ENCODE data around the gene DMC1. TPM values are rescaled to one million over a fixed set of nuclear protein-coding genes. Genes with fewer than 3 reads are reported as not detected.

Gene DMC1
- total RNA-seq, 1 experiment from 2014 or later, result 0.89 TPM

Other genes with a start within 250 kb of the DMC1 start
- not detected for gene KCNJ4, start 115.0 kb downstream of the DMC1 start, total RNA-seq (2021; ENCODE audit: unreplicated experiment)
- gene KDELR3, start 102.1 kb downstream of the DMC1 start, total RNA-seq (2021; ENCODE audit: unreplicated experiment), result 33.1 TPM
- gene DDX17, start 63.9 kb downstream of the DMC1 start, total RNA-seq (2021; ENCODE audit: unreplicated experiment), result 234 TPM
- gene FAM227A, start 86.2 kb upstream of the DMC1 start, total RNA-seq (2021; ENCODE audit: unreplicated experiment), result 3.9 TPM
- 27.6 TPM for gene CBY1, start 86.5 kb upstream of the DMC1 start, total RNA-seq (2021; ENCODE audit: unreplicated experiment)
- gene TOMM22, start 111.8 kb upstream of the DMC1 start, total RNA-seq (2021; ENCODE audit: unreplicated experiment), result 136 TPM
- 67.3 TPM for gene JOSD1, start 130.8 kb upstream of the DMC1 start, total RNA-seq (2021; ENCODE audit: unreplicated experiment)
- gene GTPBP1, start 135.8 kb upstream of the DMC1 start, total RNA-seq (2021; ENCODE audit: unreplicated experiment), result 48.2 TPM
- gene SUN2, start 185.8 kb upstream of the DMC1 start, total RNA-seq (2021; ENCODE audit: unreplicated experiment), result 71.6 TPM
- 18.3 TPM for gene DNAL4, start 224.0 kb upstream of the DMC1 start, total RNA-seq (2021; ENCODE audit: unreplicated experiment)

All from HCT116 (cell line).